Measurements from ENCODE around the gene VN1R5.

VN1R5 gene

GRCh38 chr1:247296599-247297180 lies 40.8 kb downstream of the VN1R5 start:
- POLR2A ChIA-PET, result no interaction called here
- TF ChIP-seq CTBP1 (IDR thresholded peaks at IDR 0.05; ENCODE audit: borderline replicate concordance), result no peak
- no peak for TF ChIP-seq L3MBTL2 (conservative IDR thresholded peaks at IDR 0.05)
- TF ChIP-seq FOXA1 (IDR thresholded peaks at IDR 0.05), result no peak
- TF ChIP-seq ELF4 (IDR thresholded peaks at IDR 0.05), result no peak
- no peak for TF ChIP-seq SUZ12 (IDR thresholded peaks at IDR 0.05)
- no peak for TF ChIP-seq LEF1 (IDR thresholded peaks at IDR 0.05; ENCODE audit: borderline replicate concordance)
- TF ChIP-seq PKNOX1 (IDR thresholded peaks at IDR 0.05), result no peak
- no peak for TF ChIP-seq BHLHE40 (IDR thresholded peaks at IDR 0.05; ENCODE audit: borderline replicate concordance)
- no peak for TF ChIP-seq HDGF (IDR thresholded peaks at IDR 0.05; ENCODE audit: borderline replicate concordance)
- TF ChIP-seq ARNT (IDR thresholded peaks at IDR 0.05), result no peak
- no peak for TF ChIP-seq NFRKB (IDR thresholded peaks at IDR 0.05)
- TF ChIP-seq SP1 (IDR thresholded peaks at IDR 0.05), result no peak
- no peak for TF ChIP-seq FOXK2 (IDR thresholded peaks at IDR 0.05)
- TF ChIP-seq FOXM1 (IDR thresholded peaks at IDR 0.05; ENCODE audit: borderline replicate concordance), result no peak
- no peak for TF ChIP-seq ZNF384 (IDR thresholded peaks at IDR 0.05)
- TF ChIP-seq TARDBP (IDR thresholded peaks at IDR 0.05), result no peak
- no peak for DNase-seq (ENCODE audit: extremely low spot score)
- CTCF ChIA-PET, result no interaction called here

GRCh38 chr1:247297263-247298123 lies 41.6 kb downstream of the VN1R5 start:
- no peak for TF ChIP-seq ZNF384 (IDR thresholded peaks at IDR 0.05)
- TF ChIP-seq FOXK2 (IDR thresholded peaks at IDR 0.05), result no peak
- no peak for TF ChIP-seq NFRKB (IDR thresholded peaks at IDR 0.05)
- TF ChIP-seq TARDBP (IDR thresholded peaks at IDR 0.05), result no peak
- TF ChIP-seq L3MBTL2 (conservative IDR thresholded peaks at IDR 0.05), result no peak
- TF ChIP-seq PKNOX1 (IDR thresholded peaks at IDR 0.05), result no peak
- no peak for TF ChIP-seq HDGF (IDR thresholded peaks at IDR 0.05; ENCODE audit: borderline replicate concordance)
- no peak for TF ChIP-seq FOXM1 (IDR thresholded peaks at IDR 0.05; ENCODE audit: borderline replicate concordance)
- no peak for TF ChIP-seq SP1 (IDR thresholded peaks at IDR 0.05)
- TF ChIP-seq ELF4 (IDR thresholded peaks at IDR 0.05), result no peak
- no peak for TF ChIP-seq CTBP1 (IDR thresholded peaks at IDR 0.05; ENCODE audit: borderline replicate concordance)
- DNase-seq (ENCODE audit: extremely low spot score), result no peak
- ChIA-PET POLR2A (no interaction called here), CTCF (no interaction called here)

- DNase-seq (ENCODE audit: extremely low spot score), result no peak
- ChIA-PET POLR2A (no interaction called here), CTCF (no interaction called here)
- no peak for TF ChIP-seq SUZ12 (IDR thresholded peaks at IDR 0.05)
Measured at GRCh38 chr1:247298124-247298481, 42.2 kb downstream of the VN1R5 start.

- CTCF ChIA-PET, result no interaction called here
- TF ChIP-seq BHLHE40 (IDR thresholded peaks at IDR 0.05; ENCODE audit: borderline replicate concordance), result no peak
- no peak for TF ChIP-seq FOXK2 (IDR thresholded peaks at IDR 0.05)
- TF ChIP-seq ARNT (IDR thresholded peaks at IDR 0.05), result no peak
- no peak for TF ChIP-seq NFRKB (IDR thresholded peaks at IDR 0.05)
- no peak for TF ChIP-seq L3MBTL2 (conservative IDR thresholded peaks at IDR 0.05)
- TF ChIP-seq PKNOX1 (IDR thresholded peaks at IDR 0.05), result no peak
- TF ChIP-seq TARDBP (IDR thresholded peaks at IDR 0.05), result no peak
- no peak for TF ChIP-seq ELF4 (IDR thresholded peaks at IDR 0.05)
- no peak for TF ChIP-seq CTBP1 (IDR thresholded peaks at IDR 0.05; ENCODE audit: borderline replicate concordance)
- TF ChIP-seq HDGF (IDR thresholded peaks at IDR 0.05; ENCODE audit: borderline replicate concordance), result no peak
- no peak for TF ChIP-seq SP1 (IDR thresholded peaks at IDR 0.05)
- no peak for TF ChIP-seq FOXM1 (IDR thresholded peaks at IDR 0.05; ENCODE audit: borderline replicate concordance)
- TF ChIP-seq LEF1 (IDR thresholded peaks at IDR 0.05; ENCODE audit: borderline replicate concordance), result no peak
- TF ChIP-seq ZNF384 (IDR thresholded peaks at IDR 0.05), result no peak
- TF ChIP-seq FOXA1 (IDR thresholded peaks at IDR 0.05), result no peak
- no peak for TF ChIP-seq SUZ12 (IDR thresholded peaks at IDR 0.05)
- no peak for DNase-seq (ENCODE audit: extremely low spot score)
- POLR2A ChIA-PET, result no interaction called here
Measured at GRCh38 chr1:247298701-247299100, 42.8 kb downstream of the VN1R5 start.

- no peak for DNase-seq (ENCODE audit: extremely low spot score)
- ChIA-PET CTCF (no interaction called here), POLR2A (no interaction called here)
- TF ChIP-seq ELF4 (IDR thresholded peaks at IDR 0.05), result no peak
Measured at GRCh38 chr1:247299723-247300381, 44.0 kb downstream of the VN1R5 start.

GRCh38 chr1:247300491-247301175 lies 44.8 kb downstream of the VN1R5 start:
- ChIA-PET POLR2A (no interaction called here), CTCF (no interaction called here)
- TF ChIP-seq FOXK2 (IDR thresholded peaks at IDR 0.05) (no peak), SUZ12 (IDR thresholded peaks at IDR 0.05) (no peak), SP1 (IDR thresholded peaks at IDR 0.05) (no peak), CTBP1 (IDR thresholded peaks at IDR 0.05; ENCODE audit: borderline replicate concordance) (no peak), NFRKB (IDR thresholded peaks at IDR 0.05) (no peak), ZNF384 (IDR thresholded peaks at IDR 0.05) (no peak), LEF1 (IDR thresholded peaks at IDR 0.05; ENCODE audit: borderline replicate concordance) (no peak), L3MBTL2 (conservative IDR thresholded peaks at IDR 0.05) (no peak), TARDBP (IDR thresholded peaks at IDR 0.05) (no peak), FOXM1 (IDR thresholded peaks at IDR 0.05; ENCODE audit: borderline replicate concordance) (no peak), ARNT (IDR thresholded peaks at IDR 0.05) (no peak)
- DNase-seq (ENCODE audit: extremely low spot score), result no peak
